Ovary (tissue), 3 donors: Measurements from ENCODE around the gene NCKAP1.

ENCODE experiments used
- EP300 ChIP-seq: sonication (generic); formaldehyde crosslinking; IDR thresholded peaks from one replicate; pipeline ENCODE4 v1.6.1; 2017; ENCODE audit warnings: antibody characterized with exemption
- POLR2A ChIP-seq: fragments of 450-650 bp; IDR thresholded peaks from one replicate; pipeline ENCODE4 v1.6.1; 2017; ENCODE audit warnings: antibody characterized with exemption, mild to moderate bottlenecking, moderate library complexity
- TF ChIP-seq, protein P1 (sequence below), 3 donors: fragments of 450-650 bp in 2 of 3; fragments of 200-600 bp in 1 of 3; IDR thresholded peaks; one replicate each; pipeline versions ENCODE4 v1.5.1 to v1.8.0; 2016 to 2022; ENCODE audit warnings: antibody characterized with exemption in 3 of 3, mild to moderate bottlenecking in 1 of 3
- donor health status: DM: no; HTN: no; CAD: no.

DNA sequence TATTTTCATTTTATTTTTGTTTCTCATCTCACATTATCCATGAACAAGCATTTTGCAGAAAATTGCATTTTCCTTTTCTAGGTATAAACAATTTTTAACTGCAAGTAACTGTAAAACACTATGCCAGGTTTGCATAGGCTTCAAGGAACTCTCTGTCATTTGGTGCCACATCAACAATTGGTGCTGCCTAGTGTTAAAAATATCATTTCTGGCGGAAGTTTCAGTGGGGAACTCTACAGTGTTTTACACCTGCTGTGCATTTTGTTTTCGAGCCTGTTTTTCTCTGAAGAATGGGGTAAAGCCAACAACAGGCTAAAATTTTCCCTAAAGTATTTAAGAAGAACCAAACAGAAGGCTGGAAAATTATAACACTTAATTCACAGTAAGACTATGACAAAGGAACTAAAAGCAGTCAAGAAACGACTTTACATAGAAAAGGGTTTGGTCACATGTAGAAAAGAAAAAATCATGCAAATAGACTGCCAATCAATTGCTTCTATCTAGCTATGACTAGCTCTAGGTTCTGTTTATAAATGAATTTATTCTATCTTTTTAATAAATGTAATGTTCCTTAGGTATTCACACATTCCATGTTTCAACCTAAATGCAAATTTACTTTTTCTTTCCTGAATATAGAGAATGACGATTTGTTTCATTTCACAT lies 150.4 kb downstream of the NCKAP1 start:
- TF ChIP-seq, protein P1, sequence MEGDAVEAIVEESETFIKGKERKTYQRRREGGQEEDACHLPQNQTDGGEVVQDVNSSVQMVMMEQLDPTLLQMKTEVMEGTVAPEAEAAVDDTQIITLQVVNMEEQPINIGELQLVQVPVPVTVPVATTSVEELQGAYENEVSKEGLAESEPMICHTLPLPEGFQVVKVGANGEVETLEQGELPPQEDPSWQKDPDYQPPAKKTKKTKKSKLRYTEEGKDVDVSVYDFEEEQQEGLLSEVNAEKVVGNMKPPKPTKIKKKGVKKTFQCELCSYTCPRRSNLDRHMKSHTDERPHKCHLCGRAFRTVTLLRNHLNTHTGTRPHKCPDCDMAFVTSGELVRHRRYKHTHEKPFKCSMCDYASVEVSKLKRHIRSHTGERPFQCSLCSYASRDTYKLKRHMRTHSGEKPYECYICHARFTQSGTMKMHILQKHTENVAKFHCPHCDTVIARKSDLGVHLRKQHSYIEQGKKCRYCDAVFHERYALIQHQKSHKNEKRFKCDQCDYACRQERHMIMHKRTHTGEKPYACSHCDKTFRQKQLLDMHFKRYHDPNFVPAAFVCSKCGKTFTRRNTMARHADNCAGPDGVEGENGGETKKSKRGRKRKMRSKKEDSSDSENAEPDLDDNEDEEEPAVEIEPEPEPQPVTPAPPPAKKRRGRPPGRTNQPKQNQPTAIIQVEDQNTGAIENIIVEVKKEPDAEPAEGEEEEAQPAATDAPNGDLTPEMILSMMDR (IDR thresholded peaks at IDR 0.05) = no peak
- TF ChIP-seq POLR2A = no peak
- no peak for TF ChIP-seq EP300
